DLD1 (cell line): ENCODE measurements around the gene BMS1.

Experiments
- in situ Hi-C: cut with HindIII; loops from 2 replicates; pipeline ENCODE4 v1.10.0; 2017; ENCODE audit warnings: low sequenced_read_pairs

The BMS1 gene

DNA sequence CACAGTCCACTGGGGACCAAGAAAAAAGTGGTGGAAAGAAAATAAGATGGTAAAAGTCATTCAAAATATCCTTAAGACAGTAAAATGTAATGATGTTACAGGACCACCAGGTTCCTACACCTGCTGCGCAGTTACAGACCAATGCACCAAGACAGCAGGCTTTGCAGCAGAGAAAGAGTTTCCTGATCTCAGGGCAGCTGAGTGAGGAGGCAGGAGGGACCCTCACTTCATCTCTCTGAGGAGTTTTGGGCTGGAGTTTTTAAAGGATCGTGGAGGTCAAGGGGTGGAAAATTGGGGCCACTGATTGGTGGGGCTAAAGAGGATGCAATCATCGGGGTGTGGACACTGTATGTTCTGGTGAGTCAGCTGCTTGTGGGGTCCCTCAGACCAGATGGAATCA is 100.0 kb downstream of the BMS1 start:
- in situ Hi-C loops = no loop called here
